ENCODE measurements around the gene CAMK1D. TPM values are rescaled to one million over a fixed set of nuclear protein-coding genes. Genes with fewer than 3 reads are reported as not detected.

Gene CAMK1D
- total RNA-seq, 2 experiments from 2014 or later = 19.0 to 25.6 TPM

DNA sequence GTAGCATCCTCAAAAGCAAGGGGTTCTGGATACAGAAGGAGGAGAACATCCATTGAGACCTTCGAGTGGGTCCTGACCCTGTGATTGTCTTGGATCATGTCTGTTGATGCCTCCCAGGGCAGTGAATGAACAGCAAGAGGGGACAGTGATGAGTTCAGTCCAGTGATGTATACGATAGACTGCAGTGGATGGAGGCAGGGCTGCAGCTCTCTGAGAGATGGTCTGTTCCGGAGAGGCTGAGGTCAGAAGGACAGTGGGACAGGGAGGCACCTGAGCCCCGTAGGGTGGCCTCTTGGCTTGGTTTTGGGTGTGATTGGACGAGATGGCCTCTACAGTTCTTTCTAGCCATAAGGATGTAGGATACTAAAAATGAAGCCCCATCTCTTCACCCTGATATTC, 280.4 kb downstream of the CAMK1D start:
- Histone ChIP-seq H3K4me2 (ENCODE audit: low read length) (no peak overlapping the region), H3K4me1 (ENCODE audit: insufficient read depth, low read length, poor library complexity, severe bottlenecking) (no peaks in the 10 kb centered on the region), H3K9me2 (ENCODE audit: insufficient read depth, low read length) (no peaks in the 10 kb centered on the region), H3K36me3 (ENCODE audit: insufficient read depth, low read length) (no peaks in the 10 kb centered on the region), H3K4me3 (ENCODE audit: low read depth, low read length, poor library complexity, severe bottlenecking) (no peak overlapping the region), H3K79me2 (ENCODE audit: insufficient read depth, low read depth, low read length) (no peaks in the 10 kb centered on the region), H3K9me3 (ENCODE audit: low read length) (no peaks in the 10 kb centered on the region), H4K20me1 (ENCODE audit: insufficient read depth, low read length) (no peaks in the 10 kb centered on the region), H3K27ac (ENCODE audit: low read depth, low read length, poor library complexity, severe bottlenecking) (no peak overlapping the region), H2AFZ (ENCODE audit: low read length) (no peak overlapping the region)
- intact Hi-C loops (cut with micrococcal nuclease; ENCODE audit: unreplicated experiment) = no loop called here
- TF ChIP-seq, protein P1, sequence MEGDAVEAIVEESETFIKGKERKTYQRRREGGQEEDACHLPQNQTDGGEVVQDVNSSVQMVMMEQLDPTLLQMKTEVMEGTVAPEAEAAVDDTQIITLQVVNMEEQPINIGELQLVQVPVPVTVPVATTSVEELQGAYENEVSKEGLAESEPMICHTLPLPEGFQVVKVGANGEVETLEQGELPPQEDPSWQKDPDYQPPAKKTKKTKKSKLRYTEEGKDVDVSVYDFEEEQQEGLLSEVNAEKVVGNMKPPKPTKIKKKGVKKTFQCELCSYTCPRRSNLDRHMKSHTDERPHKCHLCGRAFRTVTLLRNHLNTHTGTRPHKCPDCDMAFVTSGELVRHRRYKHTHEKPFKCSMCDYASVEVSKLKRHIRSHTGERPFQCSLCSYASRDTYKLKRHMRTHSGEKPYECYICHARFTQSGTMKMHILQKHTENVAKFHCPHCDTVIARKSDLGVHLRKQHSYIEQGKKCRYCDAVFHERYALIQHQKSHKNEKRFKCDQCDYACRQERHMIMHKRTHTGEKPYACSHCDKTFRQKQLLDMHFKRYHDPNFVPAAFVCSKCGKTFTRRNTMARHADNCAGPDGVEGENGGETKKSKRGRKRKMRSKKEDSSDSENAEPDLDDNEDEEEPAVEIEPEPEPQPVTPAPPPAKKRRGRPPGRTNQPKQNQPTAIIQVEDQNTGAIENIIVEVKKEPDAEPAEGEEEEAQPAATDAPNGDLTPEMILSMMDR (conservative IDR thresholded peaks at IDR 0.05; ENCODE audit: low read length) = no peak
- no peak for TF ChIP-seq EZH2phosphoT487 (IDR thresholded peaks at IDR 0.05; ENCODE audit: borderline replicate concordance, low read depth, low read length)
- CTCF ChIA-PET (ENCODE audit: unreplicated experiment) = no interaction called here
- no TSS peak for BruUV-seq (replicated peaks)
- no peak for DNase-seq (ENCODE audit: low spot score)
- POLR2A ChIA-PET = interaction anchor here (1.0 kb wide), 1 partner anchor 10 kb away, joined by 3 read pairs; no protein-coding TSS in a partner anchor

DNA sequence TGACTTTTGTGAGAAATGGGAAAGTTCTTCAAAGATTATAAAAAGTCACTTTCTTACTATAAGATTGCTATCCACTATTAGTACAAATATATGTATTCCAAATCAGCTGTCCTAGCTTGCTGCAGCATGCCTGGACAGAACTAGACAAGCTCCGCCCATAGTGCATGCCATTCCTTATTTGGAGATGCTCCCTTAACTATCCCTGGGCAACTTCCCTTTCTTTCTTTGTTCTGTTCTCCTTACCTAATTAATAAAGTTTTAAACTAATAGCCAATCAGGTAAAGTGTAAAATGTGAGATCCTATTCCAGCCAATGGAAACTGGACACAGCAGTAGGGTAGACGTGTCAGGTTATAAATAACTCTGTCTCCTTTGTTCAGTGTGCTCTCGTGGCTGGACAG, 281.9 kb downstream of the CAMK1D start:
- Histone ChIP-seq H4K20me1 (ENCODE audit: insufficient read depth, low read length) (no peaks in the 10 kb centered on the region), H3K27ac (ENCODE audit: low read depth, low read length, poor library complexity, severe bottlenecking) (no peak overlapping the region), H3K79me2 (ENCODE audit: insufficient read depth, low read depth, low read length) (no peaks in the 10 kb centered on the region), H2AFZ (ENCODE audit: low read length) (no peak overlapping the region), H3K4me1 (ENCODE audit: insufficient read depth, low read length, poor library complexity, severe bottlenecking) (no peaks in the 10 kb centered on the region), H3K4me2 (ENCODE audit: low read length) (no peak overlapping the region), H3K9me3 (ENCODE audit: low read length) (no peaks in the 10 kb centered on the region), H3K4me3 (ENCODE audit: low read depth, low read length, poor library complexity, severe bottlenecking) (no peak overlapping the region), H3K36me3 (ENCODE audit: insufficient read depth, low read length) (no peaks in the 10 kb centered on the region), H3K9me2 (ENCODE audit: insufficient read depth, low read length) (no peaks in the 10 kb centered on the region)
- no TSS peak for BruUV-seq (replicated peaks)
- intact Hi-C loops (cut with micrococcal nuclease; ENCODE audit: unreplicated experiment) = no loop called here
- CTCF ChIA-PET (ENCODE audit: unreplicated experiment) = interaction anchor here (0.6 kb wide), 1 partner anchor 600 kb away, joined by 5 read pairs; no protein-coding TSS in a partner anchor
- no peak for TF ChIP-seq EZH2phosphoT487 (IDR thresholded peaks at IDR 0.05; ENCODE audit: borderline replicate concordance, low read depth, low read length)
- TF ChIP-seq, protein P1 (conservative IDR thresholded peaks at IDR 0.05; ENCODE audit: low read length) = no peak
- no peak for DNase-seq (ENCODE audit: low spot score)
- POLR2A ChIA-PET = no interaction called here

DNA sequence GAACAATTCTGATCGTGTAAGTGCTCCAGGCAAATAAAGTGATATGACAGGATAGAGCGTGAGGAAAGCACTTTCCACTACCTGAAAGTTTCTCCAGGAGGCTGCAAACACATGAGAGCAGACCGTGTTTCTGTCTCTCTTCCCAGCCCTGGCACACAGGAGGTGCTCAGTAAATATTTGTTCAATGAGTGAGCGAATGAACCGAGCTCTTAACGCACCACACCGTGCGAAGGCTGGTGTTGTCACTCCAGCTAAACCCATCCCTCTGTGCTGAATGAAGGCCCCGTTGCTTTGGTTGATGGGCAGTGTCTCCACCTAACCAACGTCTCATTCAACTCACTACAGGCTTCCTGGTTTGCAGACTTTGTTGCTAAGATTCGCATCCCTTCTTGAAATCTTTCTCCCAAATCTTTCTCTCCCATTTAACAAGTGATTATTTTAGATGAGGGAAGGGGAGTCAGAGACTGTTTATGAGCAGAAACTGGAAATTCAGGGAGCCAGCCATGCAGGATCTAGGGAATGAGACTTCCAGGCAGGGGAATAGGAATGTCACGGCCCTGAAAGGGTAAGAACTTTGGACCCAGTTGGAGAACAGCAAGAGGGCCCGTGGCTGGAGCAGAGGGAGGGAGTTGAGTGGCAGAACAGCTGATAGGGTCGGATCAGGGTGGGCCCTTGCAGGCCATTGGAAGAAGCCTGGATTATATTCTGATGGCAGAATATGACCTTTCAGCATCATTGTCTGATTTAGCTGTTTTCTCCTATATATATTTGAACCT, 282.6 kb downstream of the CAMK1D start:
- no peaks in the 10 kb centered on the region for H3K79me2 ChIP-seq (ENCODE audit: insufficient read depth, low read depth, low read length)

More for the DNA sequence above, 282.6 kb downstream of the CAMK1D start:
- intact Hi-C loops (cut with micrococcal nuclease; ENCODE audit: unreplicated experiment) = no loop called here
- H3K36me3 ChIP-seq (ENCODE audit: insufficient read depth, low read length) = no peaks in the 10 kb centered on the region
- DNase-seq (ENCODE audit: low spot score) = no peak
- H3K27ac ChIP-seq (ENCODE audit: low read depth, low read length, poor library complexity, severe bottlenecking) = no peak overlapping the region
- H3K4me3 ChIP-seq (ENCODE audit: low read depth, low read length, poor library complexity, severe bottlenecking) = no peak overlapping the region
- no peaks in the 10 kb centered on the region for H3K9me3 ChIP-seq (ENCODE audit: low read length)
- no peak overlapping the region for H3K4me2 ChIP-seq (ENCODE audit: low read length)
- no peaks in the 10 kb centered on the region for H3K9me2 ChIP-seq (ENCODE audit: insufficient read depth, low read length)
- CTCF ChIA-PET (ENCODE audit: unreplicated experiment) = no interaction called here
- H3K4me1 ChIP-seq (ENCODE audit: insufficient read depth, low read length, poor library complexity, severe bottlenecking) = no peaks in the 10 kb centered on the region
- BruUV-seq (replicated peaks) = no TSS peak
- POLR2A ChIA-PET = no interaction called here
- H4K20me1 ChIP-seq (ENCODE audit: insufficient read depth, low read length) = no peaks in the 10 kb centered on the region
- H2AFZ ChIP-seq (ENCODE audit: low read length) = no peak overlapping the region
- TF ChIP-seq EZH2phosphoT487 (IDR thresholded peaks at IDR 0.05; ENCODE audit: borderline replicate concordance, low read depth, low read length) = no peak
- TF ChIP-seq, protein P1 (conservative IDR thresholded peaks at IDR 0.05; ENCODE audit: low read length) = no peak

All from OCI-LY7 (cell line).